ENCODE results near the gene MESD.
"Not testable (repeated sequence)": the region's sequence is repeated elsewhere in the genome, so short reads cannot be mapped to it uniquely, and the experiment has no call there.

GRCh38 chr15:80965454-80965853 is 24.2 kb downstream of the MESD start:
- TF ChIP-seq, protein P1, sequence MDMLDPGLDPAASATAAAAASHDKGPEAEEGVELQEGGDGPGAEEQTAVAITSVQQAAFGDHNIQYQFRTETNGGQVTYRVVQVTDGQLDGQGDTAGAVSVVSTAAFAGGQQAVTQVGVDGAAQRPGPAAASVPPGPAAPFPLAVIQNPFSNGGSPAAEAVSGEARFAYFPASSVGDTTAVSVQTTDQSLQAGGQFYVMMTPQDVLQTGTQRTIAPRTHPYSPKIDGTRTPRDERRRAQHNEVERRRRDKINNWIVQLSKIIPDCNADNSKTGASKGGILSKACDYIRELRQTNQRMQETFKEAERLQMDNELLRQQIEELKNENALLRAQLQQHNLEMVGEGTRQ (IDR thresholded peaks at IDR 0.05; ENCODE audit: borderline replicate concordance, low read depth, low read length) = not testable (repeated sequence)
- TF ChIP-seq FOXJ3 (CRISPR knock-in tag; IDR thresholded peaks at IDR 0.05); REST (IDR thresholded peaks at IDR 0.05; ENCODE audit: low read depth, low read length): not testable (repeated sequence)
- TF ChIP-seq, protein P2, sequence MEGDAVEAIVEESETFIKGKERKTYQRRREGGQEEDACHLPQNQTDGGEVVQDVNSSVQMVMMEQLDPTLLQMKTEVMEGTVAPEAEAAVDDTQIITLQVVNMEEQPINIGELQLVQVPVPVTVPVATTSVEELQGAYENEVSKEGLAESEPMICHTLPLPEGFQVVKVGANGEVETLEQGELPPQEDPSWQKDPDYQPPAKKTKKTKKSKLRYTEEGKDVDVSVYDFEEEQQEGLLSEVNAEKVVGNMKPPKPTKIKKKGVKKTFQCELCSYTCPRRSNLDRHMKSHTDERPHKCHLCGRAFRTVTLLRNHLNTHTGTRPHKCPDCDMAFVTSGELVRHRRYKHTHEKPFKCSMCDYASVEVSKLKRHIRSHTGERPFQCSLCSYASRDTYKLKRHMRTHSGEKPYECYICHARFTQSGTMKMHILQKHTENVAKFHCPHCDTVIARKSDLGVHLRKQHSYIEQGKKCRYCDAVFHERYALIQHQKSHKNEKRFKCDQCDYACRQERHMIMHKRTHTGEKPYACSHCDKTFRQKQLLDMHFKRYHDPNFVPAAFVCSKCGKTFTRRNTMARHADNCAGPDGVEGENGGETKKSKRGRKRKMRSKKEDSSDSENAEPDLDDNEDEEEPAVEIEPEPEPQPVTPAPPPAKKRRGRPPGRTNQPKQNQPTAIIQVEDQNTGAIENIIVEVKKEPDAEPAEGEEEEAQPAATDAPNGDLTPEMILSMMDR (IDR thresholded peaks at IDR 0.05) = not testable (repeated sequence)
